Heart left ventricle (tissue), 16 donors: ENCODE data around the gene CNNM4. TPM values are rescaled to one million over a fixed set of nuclear protein-coding genes. Genes with fewer than 3 reads are reported as not detected.

Experiments
- ATAC-seq, 4 donors: fragments of 200-7000 bp; cut with Tn5 transposase; one replicate each; pipeline ENCODE4 v1.9.1; 2020 to 2022; ENCODE audit warnings: moderate library complexity in 4 of 4, mild to moderate bottlenecking in 3 of 4, moderate number of reproducible peaks in 1 of 4
- DNase-seq, 5 donors: peaks; one replicate each; pipeline ENCODE4 v3.0.0-alpha.2; 2020
- H3K27ac ChIP-seq, 12 donors: fragments of 200-600 bp; sonication (generic) in 4 of 12; one replicate each; pipeline versions ENCODE4 v1.5.0 to v1.8.0; 2016 to 2022; ENCODE audit warnings: mild to moderate bottlenecking in 2 of 12
- H3K27me3 ChIP-seq, 9 donors: fragments of 200-600 bp; sonication (generic) in 2 of 9; one replicate each; pipeline versions ENCODE4 v1.5.1 to v1.8.0; 2016 to 2022; ENCODE audit warnings: mild to moderate bottlenecking in 3 of 9
- H3K36me3 ChIP-seq, 9 donors: fragments of 200-600 bp; sonication (generic) in 2 of 9; one replicate each; pipeline versions ENCODE4 v1.5.0 to v1.8.0; 2018 to 2022; ENCODE audit warnings: mild to moderate bottlenecking in 2 of 9
- H3K4me1 ChIP-seq, 12 donors: fragments of 200-600 bp; sonication (generic) in 4 of 12; one replicate each; pipeline versions ENCODE4 v1.5.0 to v1.8.0; 2016 to 2022; ENCODE audit warnings: mild to moderate bottlenecking in 3 of 12
- H3K4me3 ChIP-seq, 12 donors: fragments of 200-600 bp; sonication (generic) in 4 of 12; one replicate each; pipeline versions ENCODE4 v1.5.0 to v1.8.0; 2017 to 2022; ENCODE audit warnings: mild to moderate bottlenecking in 9 of 12, moderate library complexity in 4 of 12
- H3K9me3 ChIP-seq, 12 donors: fragments of 200-600 bp; sonication (generic) in 4 of 12; one replicate each; pipeline versions ENCODE4 v1.5.0 to v1.8.0; 2016 to 2022; ENCODE audit warnings: mild to moderate bottlenecking in 1 of 12
- POLR2A ChIP-seq, 2 donors: fragments of 450-650 bp; IDR thresholded peaks; one replicate each; pipeline ENCODE4 v1.6.1; 2017; ENCODE audit warnings: antibody characterized with exemption in 2 of 2, mild to moderate bottlenecking in 2 of 2, moderate library complexity in 2 of 2
- WGBS, 4 donors: extraction: QIAGEN DNeasy Blood & Tissue Kit in 2 of 4; methylation state at CpG; one replicate each; pipeline versions ENCODE4 v1.1.5 to v1.1.7; 2013 to 2018; 5-methylcytosine and 5-hydroxymethylcytosine counted together
- intact Hi-C, 10 donors: fragments of 100-400 bp; cut with DNase I; formaldehyde crosslinking; loops; one replicate each; pipeline versions ENCODE4 v1.11.1 to v1.14.2; 2022
- polyA plus RNA-seq, 2 donors: library from polyadenylated mRNA; stranded (reverse); fragments of 200-250 nt; gene quantifications; one replicate each; pipeline ENCODE4 v1.2.3, GENCODE V29; 2013
- total RNA-seq, 9 donors: library from RNA; depleted of rRNA in 2 of 9; stranded (reverse); fragments of >200 nt in 2 of 9; fragmentation: NEBNext Ultra II Directional in 3 of 9; extraction: Animal tissue kit (Norgen Biotek cat#: 25700) in 3 of 9; gene quantifications; one replicate each; pipeline versions ENCODE4 v1.1.0 to v1.2.4, GENCODE V29; 2016 to 2023
- TF ChIP-seq, protein P1 (sequence below), 12 donors: fragments of 200-600 bp; sonication (generic) in 4 of 12; IDR thresholded peaks; one replicate each; pipeline versions ENCODE4 v1.5.0 to v1.8.0; 2018 to 2022; ENCODE audit warnings: antibody characterized with exemption in 12 of 12, mild to moderate bottlenecking in 5 of 12
- donor health status: ischemic (EF 13 %, LVEDD 7.1; RV severe dilation, severe dysfunction).
- donor health status: healthy with polysubstance abuse.
- donor health status: DM: no; HTN: yes; CAD: no.
- donor health status: DM: no; HTN: no; CAD: no.
- donor health status: ischemic (EF 25% LVEDD 6.9; RV normal size, moderate dysfunction).
- donor health status: ischemic (EF 25% LVEDD 5.7; RV mildly dilated, moderate dysfunction).
- donor health status: healthy.
- donor health status: DM: yes; HTN: yes; CAD: no.
- donor health status: ischemic (EF 35%, LVEDD 5.7; RV mildly dilated, moderate dysfunction).
- donor health status: nonischemic (EF 11% LVEDD 7.7; RV severe dilation, severe dysfunction).
- donor health status: DM: yes; HTN: yes; CAD: no.
- donor health status: PGD.
- donor health status: ischemic (EF 29% LVEDD 5.4; RV normal size, mild dysfunction).
- donor health status: nonischemic (EF 23%, LVEDD 6.1; RV moderate dilation, normal function).

Gene CNNM4
- total and polyA plus RNA-seq, 11 donors = 11.3 to 47.7 (median 27.7) TPM

DNA sequence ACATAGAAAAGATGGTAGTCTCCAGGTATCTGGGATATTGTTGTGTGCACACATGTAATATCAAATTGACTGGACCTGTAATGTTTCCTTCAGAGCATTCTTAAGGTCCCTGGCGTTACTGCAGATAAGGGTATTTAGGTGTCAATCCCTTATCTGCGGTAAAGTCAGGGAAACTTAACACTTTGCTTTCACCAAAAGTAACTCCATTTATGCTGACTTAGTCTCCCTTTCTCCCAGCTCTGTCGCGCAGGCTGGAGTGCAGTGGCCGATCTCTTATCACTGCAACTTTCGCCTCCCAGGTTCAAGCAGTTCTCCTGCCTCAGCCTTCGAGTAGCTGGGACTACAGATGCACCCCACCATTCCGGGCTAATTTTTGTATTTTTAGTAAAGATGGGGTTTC lies 57.2 kb downstream of the CNNM4 start:
- peak overlapping the region in 9 of 12 donors; percentile 53 to 98 (median 84) for H3K4me3 ChIP-seq
- intact Hi-C loops = loop anchor here in 2 of 10 donors (10.0 kb wide), 2 partner anchors 183 to 283 kb away; partner anchors contain the start of genes ARID5A (in 1 of the 2) and KANSL3 (in 1 of the 2)
- ATAC-seq = no peak
- peaks cover 0 to 17% (median 5%) of the 10 kb centered on the region in 9 donors for H3K36me3 ChIP-seq
- 65 to 78% (median 70%) methylated on average over 8 of the region's 8 CpGs for whole genome bisulfite sequencing, 4 donors
- TF ChIP-seq POLR2A (IDR thresholded peaks at IDR 0.05) = no peak
- TF ChIP-seq, protein P1, sequence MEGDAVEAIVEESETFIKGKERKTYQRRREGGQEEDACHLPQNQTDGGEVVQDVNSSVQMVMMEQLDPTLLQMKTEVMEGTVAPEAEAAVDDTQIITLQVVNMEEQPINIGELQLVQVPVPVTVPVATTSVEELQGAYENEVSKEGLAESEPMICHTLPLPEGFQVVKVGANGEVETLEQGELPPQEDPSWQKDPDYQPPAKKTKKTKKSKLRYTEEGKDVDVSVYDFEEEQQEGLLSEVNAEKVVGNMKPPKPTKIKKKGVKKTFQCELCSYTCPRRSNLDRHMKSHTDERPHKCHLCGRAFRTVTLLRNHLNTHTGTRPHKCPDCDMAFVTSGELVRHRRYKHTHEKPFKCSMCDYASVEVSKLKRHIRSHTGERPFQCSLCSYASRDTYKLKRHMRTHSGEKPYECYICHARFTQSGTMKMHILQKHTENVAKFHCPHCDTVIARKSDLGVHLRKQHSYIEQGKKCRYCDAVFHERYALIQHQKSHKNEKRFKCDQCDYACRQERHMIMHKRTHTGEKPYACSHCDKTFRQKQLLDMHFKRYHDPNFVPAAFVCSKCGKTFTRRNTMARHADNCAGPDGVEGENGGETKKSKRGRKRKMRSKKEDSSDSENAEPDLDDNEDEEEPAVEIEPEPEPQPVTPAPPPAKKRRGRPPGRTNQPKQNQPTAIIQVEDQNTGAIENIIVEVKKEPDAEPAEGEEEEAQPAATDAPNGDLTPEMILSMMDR (IDR thresholded peaks at IDR 0.05) = no peak
- DNase-seq = no peak
- no peaks in the 10 kb centered on the region for H3K27me3 ChIP-seq
- no peak overlapping the region for H3K27ac ChIP-seq
- peaks cover 3 to 64% (median 51%) of the 10 kb centered on the region in 12 donors for H3K4me1 ChIP-seq
- no peaks in the 10 kb centered on the region for H3K9me3 ChIP-seq

DNA sequence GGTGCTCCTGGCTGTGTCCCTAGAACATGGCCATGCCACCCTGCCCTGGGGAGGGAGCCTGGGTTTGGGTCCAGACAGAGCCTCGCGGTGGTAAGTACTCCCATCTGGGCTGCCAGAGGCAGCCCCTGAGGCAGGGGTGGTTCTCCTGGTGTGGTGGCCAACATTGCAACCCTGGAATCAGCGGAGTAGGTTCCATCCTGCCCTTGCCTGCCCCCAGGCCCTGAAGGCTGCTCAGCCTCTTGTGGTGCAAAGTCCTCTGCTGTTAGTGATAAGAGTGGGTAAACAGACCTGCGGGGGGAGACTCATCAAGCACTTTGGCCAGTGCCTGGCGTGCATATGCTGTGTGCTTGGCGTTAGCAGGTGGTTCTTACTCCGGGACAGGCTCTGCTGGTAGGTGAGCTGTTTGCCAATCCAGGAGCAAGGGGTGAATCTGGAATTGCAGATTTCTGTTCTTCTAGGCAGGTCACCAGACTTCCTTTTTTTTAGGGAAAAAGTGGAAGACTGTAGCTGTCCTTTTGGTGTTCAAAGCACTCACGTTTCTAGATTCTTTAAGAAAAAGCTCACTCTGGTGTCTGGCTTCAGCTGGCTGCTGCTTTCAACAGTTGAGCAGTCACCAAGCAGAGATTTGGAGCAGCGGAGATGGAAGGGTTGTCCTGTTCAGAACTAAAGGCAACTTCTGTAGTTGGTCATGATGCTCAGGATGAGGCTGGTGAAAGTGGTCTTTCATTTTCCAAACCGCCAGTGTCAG lies 58.6 kb downstream of the CNNM4 start:
- WGBS, 4 donors = 52 to 63% (median 56%) methylated on average over 7 to 10 of the region's 10 CpGs
- peak in 2 of 5 donors; percentile 17 to 70 for DNase-seq

DNA sequence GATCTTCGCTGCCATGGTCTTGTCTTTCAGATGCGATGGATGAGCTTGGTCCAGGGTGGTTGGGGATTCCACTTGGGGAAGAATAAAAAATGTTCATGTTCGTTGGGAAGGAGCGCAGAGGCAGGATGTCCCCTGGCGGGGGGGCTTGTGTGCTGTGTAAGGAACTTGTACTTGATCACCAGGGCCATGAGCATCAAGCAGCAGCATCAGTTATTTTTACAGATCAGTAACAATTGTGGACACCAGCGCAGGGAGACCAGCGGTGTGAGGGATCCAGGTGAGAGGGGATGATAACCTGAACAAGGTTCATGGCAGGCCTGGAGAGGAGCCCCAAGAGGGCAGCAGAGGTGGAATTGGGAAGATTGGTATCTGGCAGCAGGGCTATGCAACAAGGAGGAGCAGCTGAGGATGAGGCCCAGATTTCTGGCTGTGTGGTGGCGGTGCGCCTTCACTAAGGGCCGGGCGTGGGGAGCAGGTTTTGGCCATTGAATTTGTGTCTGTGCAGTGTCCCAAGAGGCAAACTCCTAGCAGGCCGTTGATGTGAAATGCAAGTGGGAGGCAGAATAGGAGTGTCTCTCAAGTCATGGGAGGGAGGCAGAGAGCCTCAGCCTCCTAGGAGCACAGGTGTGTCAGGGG lies 59.3 kb downstream of the CNNM4 start:
- intact Hi-C loops = loop anchor here in 2 of 10 donors (10.0 kb wide), 2 partner anchors 185 to 285 kb away; partner anchors contain the start of genes ARID5A (in 1 of the 2) and KANSL3 (in 1 of the 2)
- peak overlapping the region in 1 of 12 donors; percentile 1 for H3K4me3 ChIP-seq
- DNase-seq = peak in 1 of 5 donors; percentile 26

More for the DNA sequence above, 58.6 kb downstream of the CNNM4 start:
- Histone ChIP-seq H3K27me3 (no peaks in the 10 kb centered on the region), H3K27ac (peak overlapping the region in 4 of 12 donors; percentile 20 to 63 (median 40)), H3K9me3 (no peaks in the 10 kb centered on the region), H3K4me3 (peak overlapping the region in 2 of 12 donors; percentile 1 to 13), H3K4me1 (peaks cover 3 to 75% (median 56%) of the 10 kb centered on the region in 12 donors), H3K36me3 (peaks cover 0 to 26% (median 10%) of the 10 kb centered on the region in 9 donors)
- intact Hi-C loops = loop anchor here in 2 of 10 donors (10.0 kb wide), 2 partner anchors 185 to 285 kb away; partner anchors contain the start of genes ARID5A (in 1 of the 2) and KANSL3 (in 1 of the 2)
- peak; percentile 19 to 61 (median 35) for ATAC-seq
- TF ChIP-seq, protein P1 (IDR thresholded peaks at IDR 0.05) = no peak
- no peak for TF ChIP-seq POLR2A (IDR thresholded peaks at IDR 0.05)

More for the DNA sequence above, 59.3 kb downstream of the CNNM4 start:
- H3K27me3 ChIP-seq = no peaks in the 10 kb centered on the region
- H3K27ac ChIP-seq = peak overlapping the region in 1 of 12 donors; percentile 63
- 81 to 90% (median 87%) methylated on average over 12 of the region's 12 CpGs for WGBS, 4 donors
- no peak for ATAC-seq
- H3K9me3 ChIP-seq = no peaks in the 10 kb centered on the region
- peaks cover 3 to 77% (median 55%) of the 10 kb centered on the region in 12 donors for H3K4me1 ChIP-seq
- H3K36me3 ChIP-seq = peaks cover 0 to 32% (median 15%) of the 10 kb centered on the region in 9 donors
- TF ChIP-seq, protein P1 (IDR thresholded peaks at IDR 0.05) = no peak
- TF ChIP-seq POLR2A (IDR thresholded peaks at IDR 0.05) = no peak
